Uterus (tissue), 2 donors: Measurements from ENCODE around the gene PSMB7.

Experiments
- POLR2A ChIP-seq, 2 donors: fragments of 450-650 bp; IDR thresholded peaks; one replicate each; pipeline ENCODE4 v1.6.1; 2016; ENCODE audit warnings: antibody characterized with exemption in 2 of 2, mild to moderate bottlenecking in 1 of 2, moderate library complexity in 1 of 2
- TF ChIP-seq, protein P1 (sequence below), 4 experiments: fragments of 200-600 bp in 2 of 4; fragments of 450-650 bp in 2 of 4; sonication (generic) in 2 of 4; IDR thresholded peaks; one replicate each; pipeline ENCODE4 v1.5.1; 2016 to 2019; ENCODE audit warnings: antibody characterized with exemption in 4 of 4, mild to moderate bottlenecking in 2 of 4, moderate library complexity in 1 of 4

DNA sequence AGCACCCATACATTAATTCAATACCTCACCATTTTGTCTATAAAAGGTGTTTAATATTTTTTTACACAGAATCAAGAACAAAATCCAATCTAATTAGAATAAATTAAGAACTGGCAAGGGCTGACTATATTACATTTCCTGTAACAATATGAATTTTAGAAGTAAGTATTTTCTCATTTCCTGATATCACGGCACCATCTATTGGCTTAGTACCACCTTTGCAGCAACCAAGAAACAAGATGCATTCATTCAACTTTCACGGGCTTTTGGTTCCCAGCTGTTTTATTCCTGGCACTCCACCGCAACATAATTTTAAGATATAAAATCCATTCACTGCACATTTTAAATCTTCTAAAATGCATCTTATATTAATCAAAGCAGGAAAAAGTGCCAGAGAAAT lies 20.6 kb downstream of the PSMB7 start:
- TF ChIP-seq, protein P1, sequence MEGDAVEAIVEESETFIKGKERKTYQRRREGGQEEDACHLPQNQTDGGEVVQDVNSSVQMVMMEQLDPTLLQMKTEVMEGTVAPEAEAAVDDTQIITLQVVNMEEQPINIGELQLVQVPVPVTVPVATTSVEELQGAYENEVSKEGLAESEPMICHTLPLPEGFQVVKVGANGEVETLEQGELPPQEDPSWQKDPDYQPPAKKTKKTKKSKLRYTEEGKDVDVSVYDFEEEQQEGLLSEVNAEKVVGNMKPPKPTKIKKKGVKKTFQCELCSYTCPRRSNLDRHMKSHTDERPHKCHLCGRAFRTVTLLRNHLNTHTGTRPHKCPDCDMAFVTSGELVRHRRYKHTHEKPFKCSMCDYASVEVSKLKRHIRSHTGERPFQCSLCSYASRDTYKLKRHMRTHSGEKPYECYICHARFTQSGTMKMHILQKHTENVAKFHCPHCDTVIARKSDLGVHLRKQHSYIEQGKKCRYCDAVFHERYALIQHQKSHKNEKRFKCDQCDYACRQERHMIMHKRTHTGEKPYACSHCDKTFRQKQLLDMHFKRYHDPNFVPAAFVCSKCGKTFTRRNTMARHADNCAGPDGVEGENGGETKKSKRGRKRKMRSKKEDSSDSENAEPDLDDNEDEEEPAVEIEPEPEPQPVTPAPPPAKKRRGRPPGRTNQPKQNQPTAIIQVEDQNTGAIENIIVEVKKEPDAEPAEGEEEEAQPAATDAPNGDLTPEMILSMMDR (IDR thresholded peaks at IDR 0.05) = no peak
- TF ChIP-seq POLR2A (IDR thresholded peaks at IDR 0.05) = no peak
